NCI-H345 (cell line): ENCODE results near the gene PTPRJ.
"Not testable (repeated sequence)": the region's sequence is repeated elsewhere in the genome, so short reads cannot be mapped to it uniquely, and the experiment has no call there.

Source experiments
- DNase-seq: peaks from one replicate; lab custom pipeline; 2025; lab: John Stamatoyannopoulos, UW

PTPRJ gene

DNA sequence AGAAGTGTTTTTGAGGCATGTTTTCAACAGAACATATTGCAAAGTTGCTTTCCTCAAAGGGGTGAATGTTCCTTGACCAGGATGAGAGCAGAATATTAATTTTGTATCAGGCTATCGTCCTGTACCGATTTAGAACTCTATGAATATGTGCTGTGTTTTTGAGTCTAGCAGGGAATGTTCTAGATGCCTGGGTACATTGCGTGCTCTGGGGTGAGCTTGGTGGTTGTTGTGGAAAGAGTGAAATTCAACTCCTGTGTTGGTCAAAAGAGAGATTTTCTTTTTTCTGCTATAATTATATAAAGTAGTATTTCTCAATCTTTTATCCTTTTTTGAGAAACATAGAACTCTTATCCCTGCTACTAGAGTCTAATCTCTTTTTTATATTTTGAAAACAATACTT is 185.1 kb downstream of the PTPRJ start:
- no peak for DNase-seq

- DNase-seq: no peak
Observed at GRCh38 chr11:48167380-48167779, 187.0 kb downstream of the PTPRJ start.

- DNase-seq: no peak
Observed at GRCh38 chr11:48168815-48169214, 188.5 kb downstream of the PTPRJ start.

- DNase-seq: no peak
Observed at GRCh38 chr11:48169259-48169658, 188.9 kb downstream of the PTPRJ start.

GRCh38 chr11:48169717-48170116 is 189.4 kb downstream of the PTPRJ start:
- no peak for DNase-seq

- DNase-seq: no peak
Observed at GRCh38 chr11:48170241-48171233, 190.2 kb downstream of the PTPRJ start.

DNA sequence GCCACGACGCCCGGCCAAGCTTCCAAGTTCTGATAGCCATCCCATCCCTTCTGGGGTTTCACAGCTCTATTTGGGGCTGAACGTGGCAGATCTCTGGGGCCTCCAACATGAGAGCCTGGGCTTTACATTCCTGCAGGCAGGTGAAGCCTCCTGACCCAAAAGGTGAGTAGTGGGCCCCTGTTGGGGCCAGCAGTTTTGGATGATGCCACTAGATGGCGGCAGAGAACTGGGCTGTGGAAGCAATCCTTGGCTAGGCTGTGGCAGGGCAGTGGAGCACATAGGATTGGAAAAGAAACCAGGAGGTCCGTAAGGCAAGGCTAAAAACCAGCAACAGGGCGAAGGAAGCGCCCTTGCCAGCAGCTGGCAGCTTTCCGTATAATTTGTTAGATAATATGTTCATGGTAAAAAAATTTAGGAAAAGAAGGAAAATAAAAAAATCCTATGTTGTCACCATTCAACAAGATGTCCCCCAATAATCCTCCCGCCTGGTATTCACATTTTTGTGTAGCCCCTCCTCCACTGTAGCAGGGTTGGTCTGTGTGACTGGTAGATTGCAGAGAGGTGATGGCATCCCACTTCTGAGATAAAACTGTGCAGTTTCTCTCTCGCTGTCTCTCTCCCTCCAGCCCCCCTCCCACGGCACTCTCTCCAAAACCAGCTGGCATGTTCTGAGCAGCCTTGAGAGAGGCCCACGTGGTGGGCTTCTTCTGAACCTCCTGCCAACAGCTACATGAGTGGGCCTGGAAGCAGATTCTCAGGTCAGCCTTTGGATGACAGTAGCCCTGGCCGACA is 192.7 kb downstream of the PTPRJ start:
- peak; percentile 69 for DNase-seq

DNA sequence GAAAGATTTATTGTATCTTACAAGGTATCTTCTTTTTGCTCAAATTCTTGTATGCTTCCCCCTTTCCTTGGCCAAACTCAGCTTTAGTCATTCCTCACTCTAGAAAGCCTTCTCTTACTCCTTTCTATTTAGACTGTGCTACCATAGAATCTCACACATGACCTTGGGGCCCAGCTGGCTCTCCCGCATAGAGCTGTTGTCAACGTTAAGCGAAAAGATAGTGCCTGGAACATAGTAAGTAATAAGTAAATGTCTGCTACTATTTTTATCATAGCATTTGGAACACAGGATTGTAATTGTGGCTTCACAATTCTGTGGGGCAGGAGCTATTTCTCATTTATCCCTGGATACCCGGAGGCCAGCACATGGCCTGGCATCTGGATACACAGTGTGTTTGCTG is 197.3 kb downstream of the PTPRJ start:
- DNase-seq: no peak

GRCh38 chr11:48180627-48181026 is 200.3 kb downstream of the PTPRJ start:
- DNase-seq: no peak

- DNase-seq: no peak
Observed at GRCh38 chr11:48182860-48183526, 202.6 kb downstream of the PTPRJ start.

- no peak for DNase-seq
Observed at GRCh38 chr11:48184452-48184851, 204.1 kb downstream of the PTPRJ start.

- DNase-seq: not testable (repeated sequence)
Observed at GRCh38 chr11:48190906-48191654, 210.7 kb downstream of the PTPRJ start.

GRCh38 chr11:48193876-48194275 is 213.5 kb downstream of the PTPRJ start:
- no peak for DNase-seq

- DNase-seq: no peak
Observed at GRCh38 chr11:48207881-48208280, 227.5 kb downstream of the PTPRJ start.

DNA sequence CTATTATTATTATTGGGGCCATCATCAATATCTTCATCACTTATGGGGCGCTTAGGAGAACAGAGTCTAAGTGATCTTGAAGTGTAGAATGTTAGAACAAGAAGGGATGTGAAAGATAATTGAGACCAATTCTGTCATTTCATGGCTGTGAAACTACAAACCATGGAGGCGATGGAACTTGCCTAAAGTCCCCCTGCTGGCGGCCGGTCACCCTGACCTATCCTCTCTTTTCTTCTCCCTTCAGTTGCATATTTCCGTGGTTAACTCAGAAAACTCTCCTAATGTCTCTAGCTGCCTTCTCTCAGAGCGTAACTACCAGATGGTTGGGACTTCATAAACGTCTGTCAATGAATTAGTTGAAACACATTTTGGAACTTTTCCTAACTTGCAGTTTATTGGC is 229.7 kb downstream of the PTPRJ start:
- no peak for DNase-seq

- no peak for DNase-seq
Observed at GRCh38 chr11:48216510-48216909, 236.2 kb downstream of the PTPRJ start, which contains the start of gene OR4B1. OR4B1 (plus strand) TSS chr11:48216810; CDS start chr11:48216810, 0 bp downstream.
